GM18861 (cell line): ENCODE results near the gene ARSI.

Source experiments
- ATAC-seq: cut with Tn5 transposase; IDR thresholded peaks from one replicate; pipeline ENCODE4 v1.9.1; 2021; ENCODE audit not compliant: unreplicated experiment

The ARSI gene

DNA sequence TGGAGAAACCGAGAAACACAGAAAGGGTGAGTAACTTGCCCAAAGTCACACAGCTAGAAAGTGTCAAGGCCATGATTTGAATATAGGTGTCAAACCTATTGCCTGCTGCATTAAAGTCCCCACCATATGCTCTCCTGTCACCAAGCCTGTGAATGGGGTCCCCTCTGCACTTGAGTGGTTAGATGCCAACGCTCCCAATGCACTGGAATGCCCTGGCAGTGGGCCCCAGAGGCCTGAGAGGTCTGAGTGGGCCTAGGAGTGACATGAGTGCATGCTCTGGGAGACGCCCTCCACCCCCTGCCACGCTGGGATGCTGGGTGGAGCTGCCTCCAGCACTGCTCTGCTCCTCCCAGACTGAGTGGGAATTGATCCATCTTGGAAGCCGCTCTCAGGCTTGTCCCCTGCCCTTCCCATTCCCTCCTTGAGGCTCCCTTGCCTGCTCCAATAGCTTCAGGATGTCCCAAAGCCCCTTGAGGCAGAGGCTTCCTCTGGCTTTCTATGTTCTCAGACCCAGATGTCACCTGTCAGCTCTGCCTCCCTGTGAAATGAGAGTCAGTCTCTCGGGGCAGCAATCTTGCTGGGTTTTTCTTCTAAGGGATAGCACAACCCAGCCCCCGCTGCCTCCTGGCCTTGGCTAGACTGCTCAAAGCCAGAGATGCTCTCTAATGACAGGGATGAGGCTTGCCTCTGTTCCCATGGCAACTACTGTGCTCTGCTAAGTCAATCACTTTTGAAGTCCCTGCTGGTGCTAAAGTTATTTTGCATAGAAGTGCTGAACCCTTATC lies 6.6 kb upstream of the ARSI start:
- no peak for ATAC-seq

- ATAC-seq = no peak
Observed at GRCh38 chr5:150307617-150308426, 5.1 kb upstream of the ARSI start.

DNA sequence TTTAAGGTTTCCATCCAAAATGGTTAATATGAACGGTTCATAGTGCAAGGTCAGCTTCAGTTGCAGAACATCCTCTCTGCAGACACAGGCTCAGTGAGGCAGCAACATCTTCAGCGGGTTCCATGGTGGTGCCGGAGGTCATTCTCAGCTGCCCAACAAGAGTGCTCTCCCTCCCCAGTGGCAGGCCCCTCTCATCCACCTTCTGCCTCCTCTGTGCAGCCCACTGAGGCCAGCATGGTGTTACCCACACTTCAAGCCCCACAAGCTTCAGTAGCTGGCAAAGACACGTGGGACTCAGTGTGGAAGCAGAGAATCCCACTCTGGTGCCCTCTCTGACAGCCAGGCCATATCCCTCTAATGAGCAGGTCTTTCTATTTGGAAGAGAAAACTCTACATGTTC lies 4.1 kb upstream of the ARSI start:
- ATAC-seq = no peak

- no peak for ATAC-seq
Observed at GRCh38 chr5:150305557-150305956, 2.9 kb upstream of the ARSI start.

DNA sequence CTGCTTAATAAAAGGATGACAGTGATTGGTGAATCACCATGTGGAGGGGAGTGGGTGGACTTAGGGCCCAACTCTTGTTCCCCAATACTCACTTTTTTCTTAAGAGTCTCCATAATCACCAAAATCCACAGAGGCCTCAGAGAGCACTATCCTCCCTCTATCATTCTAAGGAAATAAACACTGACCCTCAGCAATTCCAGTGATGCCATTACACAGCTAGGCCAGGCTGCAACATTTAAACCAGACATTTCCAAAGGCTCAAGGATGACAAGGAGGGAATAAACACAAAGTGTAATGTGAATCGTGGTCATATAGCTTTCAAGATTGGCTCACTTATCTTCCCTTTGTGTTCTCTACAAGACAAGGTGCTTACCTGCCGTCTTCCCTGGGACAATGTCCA lies 2.4 kb upstream of the ARSI start:
- ATAC-seq = no peak

- ATAC-seq = no peak
Observed at GRCh38 chr5:150304481-150305081, 1.9 kb upstream of the ARSI start.

DNA sequence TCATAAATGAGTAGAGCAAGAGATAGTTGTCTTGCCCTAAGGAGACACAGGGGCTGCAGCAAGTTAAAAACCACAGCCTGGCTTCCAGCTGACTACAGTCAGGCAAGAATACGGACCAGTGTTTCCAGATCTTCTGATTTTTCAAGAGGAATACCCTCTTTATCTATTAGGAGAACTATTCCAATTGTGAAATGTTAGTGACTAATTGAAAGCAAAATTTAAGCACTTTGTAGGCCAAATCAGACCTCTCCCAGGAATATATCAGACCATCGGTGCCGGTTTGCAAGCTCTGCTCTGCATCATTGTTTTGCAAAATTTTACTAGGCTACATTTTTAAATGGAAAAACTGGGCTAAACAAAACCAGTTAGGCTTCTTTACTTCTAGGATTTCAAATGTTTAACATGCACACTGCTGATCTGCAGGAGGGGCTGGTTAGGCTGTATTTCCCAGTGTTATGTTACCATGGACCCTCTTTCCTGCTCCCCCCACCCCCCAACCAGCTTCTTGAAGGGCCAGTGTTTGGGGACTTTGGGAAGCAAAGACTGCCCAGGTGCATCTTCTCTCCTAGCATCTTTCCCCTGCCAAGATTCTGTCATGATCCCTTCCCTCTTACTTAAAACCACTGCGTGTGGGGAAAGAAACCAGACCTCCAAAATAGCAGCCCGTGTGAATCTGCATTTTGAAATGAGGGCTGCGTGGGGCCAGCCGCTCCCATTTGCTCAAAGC lies 1.1 kb upstream of the ARSI start:
- no peak for ATAC-seq

- no peak for ATAC-seq
Observed at GRCh38 chr5:150303070-150303615, 438 bp upstream of the ARSI start.

DNA sequence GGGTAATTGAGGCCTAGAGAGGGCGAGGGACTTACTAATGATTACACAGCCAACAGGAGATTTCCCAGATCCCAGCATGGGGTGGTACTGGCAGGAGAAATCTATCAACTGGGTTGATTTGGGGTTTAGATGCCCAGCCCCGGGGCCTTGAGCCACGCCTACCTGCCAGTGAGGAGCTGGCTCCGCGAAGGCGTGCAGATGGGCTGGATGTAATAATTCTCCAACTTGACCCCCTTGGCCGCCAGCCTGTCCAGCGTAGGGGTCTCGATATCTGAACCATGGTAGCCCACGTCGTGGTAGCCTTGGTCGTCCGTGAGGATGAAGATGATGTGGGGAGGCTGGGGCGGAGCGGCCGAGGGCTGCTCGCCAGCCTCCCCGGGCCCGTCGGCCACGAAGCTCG lies 804 bp downstream of the ARSI start:
- ATAC-seq = no peak

GRCh38 chr5:150301170-150301505 lies 1.6 kb downstream of the ARSI start:
- ATAC-seq = no peak

DNA sequence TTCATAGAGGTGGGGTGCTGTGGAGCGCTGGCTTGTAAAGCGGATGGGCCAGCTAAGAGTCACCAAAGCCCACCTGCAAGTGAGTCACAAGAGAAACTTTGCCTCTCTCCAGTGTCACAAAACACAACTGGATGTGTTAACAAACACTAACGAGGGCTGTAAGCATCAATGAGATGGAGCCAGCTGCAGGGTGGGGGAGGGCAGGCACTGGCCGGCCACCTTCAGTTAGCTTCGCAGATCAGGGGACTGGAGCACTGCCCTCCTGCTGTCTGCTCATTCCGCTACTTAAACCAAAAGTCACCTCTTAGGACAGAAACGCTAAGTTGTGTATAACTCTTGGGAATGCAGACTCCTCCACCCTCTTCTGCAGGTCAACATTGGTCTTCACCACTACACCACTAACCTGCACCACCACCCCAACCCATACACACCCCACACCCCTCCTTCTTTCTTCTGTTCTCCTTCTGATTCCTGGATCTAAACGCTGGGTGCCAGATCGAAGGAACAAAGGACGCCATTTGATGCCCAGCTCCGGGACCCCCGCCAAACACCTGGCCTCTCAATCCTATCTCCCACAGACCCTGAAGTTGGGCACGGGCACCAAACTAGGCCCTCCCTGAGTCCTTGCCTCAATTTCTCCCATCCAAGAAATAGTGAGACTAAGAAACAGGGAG lies 2.1 kb downstream of the ARSI start:
- ATAC-seq = no peak

- no peak for ATAC-seq
Observed at GRCh38 chr5:150299571-150300327, 3.0 kb downstream of the ARSI start.

GRCh38 chr5:150298701-150299451 lies 3.8 kb downstream of the ARSI start:
- ATAC-seq = no peak

DNA sequence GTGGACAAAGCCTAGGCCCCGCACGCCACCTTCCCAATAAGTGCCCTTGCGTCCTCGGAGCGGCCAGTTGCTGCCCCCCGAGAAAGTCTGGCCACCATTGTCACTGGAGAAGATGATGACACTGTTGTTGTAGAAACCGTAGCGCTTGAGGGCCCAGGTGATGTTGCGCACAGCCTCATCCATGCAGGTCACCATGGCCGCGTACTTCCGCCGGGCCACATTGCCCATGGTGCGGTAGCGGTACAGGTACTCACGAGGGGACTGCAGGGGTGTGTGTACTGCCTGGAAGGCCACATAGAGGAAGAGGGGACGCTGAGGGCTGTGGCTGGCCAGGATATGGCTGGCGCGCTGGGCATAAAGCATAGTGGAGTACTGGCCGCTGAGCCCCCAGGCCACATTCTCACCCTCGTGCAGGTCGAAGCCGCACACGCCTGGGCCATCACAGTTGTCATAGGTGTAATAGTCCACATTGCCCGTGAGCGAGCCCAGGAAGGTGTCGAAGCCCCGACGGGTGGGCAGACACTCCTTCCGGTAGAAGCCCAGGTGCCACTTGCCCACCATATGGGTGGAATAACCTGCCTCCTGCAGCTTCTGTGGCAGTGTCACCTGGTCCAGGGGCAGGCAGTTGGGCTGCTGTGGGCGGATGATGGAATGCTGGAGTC lies 4.6 kb downstream of the ARSI start:
- ATAC-seq = no peak

- ATAC-seq = no peak
Observed at GRCh38 chr5:150297236-150297890, 5.3 kb downstream of the ARSI start.

- ATAC-seq = no peak
Observed at GRCh38 chr5:150296496-150296895, 6.2 kb downstream of the ARSI start.

- ATAC-seq = no peak
Observed at GRCh38 chr5:150295741-150296486, 6.8 kb downstream of the ARSI start.
